Stimulated activated CD8-positive, alpha-beta memory T cell treated with anti-CD3 and anti-CD28 coated beads, Interleukin-15, amount 100 ng/mL, for 1 hour (primary cell): ENCODE data around the gene NUDC.
A peak's percentile ranks its signal among the peaks of the same experiment; 100 is the strongest.

ENCODE experiments used
- DNase-seq: peaks from one replicate; pipeline ENCODE4 v3.0.0-alpha.2; 2020; ENCODE audit warnings: low read depth

NUDC gene

DNA sequence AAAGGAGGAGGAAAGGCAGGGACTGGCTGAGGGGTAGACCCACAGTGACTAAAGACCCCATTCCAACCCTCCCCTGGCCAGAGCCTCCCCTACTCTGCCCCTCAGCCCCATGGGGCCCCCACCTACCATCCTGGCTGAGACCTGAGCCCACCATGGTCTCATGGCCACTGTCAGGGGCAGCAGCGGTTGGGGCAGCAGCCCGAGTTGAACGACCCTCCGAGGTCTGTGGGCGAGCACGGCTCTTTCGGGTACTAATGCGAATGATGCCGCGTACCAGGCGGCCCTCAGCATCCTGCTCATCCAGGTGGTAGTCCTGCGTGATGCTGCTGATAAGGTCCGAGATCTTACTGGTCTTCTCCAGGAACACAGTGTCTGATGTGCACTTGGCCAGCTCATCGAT is 29.7 kb downstream of the NUDC start:
- no peak for DNase-seq

GRCh38 chr1:26951821-26952497 is 30.4 kb downstream of the NUDC start:
- DNase-seq = no peak

DNA sequence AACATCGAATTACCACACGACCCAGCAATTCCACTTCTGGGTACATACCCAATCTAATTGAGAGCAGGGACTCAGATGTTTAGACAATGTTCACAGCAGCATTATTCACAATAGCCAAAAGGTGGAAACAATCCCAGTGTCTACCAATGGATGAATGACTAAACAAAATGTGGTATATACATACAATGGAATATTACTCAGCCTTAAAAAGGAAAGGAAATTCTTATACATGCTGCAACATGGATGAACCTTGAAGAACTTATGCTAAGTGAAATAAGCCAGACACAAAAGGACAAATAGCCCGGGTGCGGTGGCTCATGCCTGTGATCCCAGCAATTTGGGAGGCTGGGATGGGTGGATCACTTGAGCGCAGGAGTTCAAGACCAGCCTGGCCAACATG is 31.8 kb downstream of the NUDC start:
- DNase-seq = no peak

DNA sequence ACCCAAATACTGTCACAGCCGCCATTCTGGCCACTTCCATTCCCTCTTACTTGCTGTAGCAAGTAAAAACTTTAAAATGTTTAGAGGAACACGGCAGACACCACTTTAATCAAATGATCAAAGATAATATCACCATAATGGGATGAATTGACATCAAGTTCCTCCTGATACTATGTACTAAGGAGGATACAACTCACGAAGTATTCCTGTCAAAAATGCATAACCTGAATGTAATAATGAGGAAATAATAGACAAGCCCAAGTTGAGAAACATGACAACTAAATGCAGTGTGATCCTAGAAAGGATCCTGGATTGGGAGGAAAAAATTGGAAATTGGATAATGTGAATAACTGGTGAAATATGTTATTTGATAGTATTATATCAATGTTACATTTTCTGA is 34.8 kb downstream of the NUDC start:
- DNase-seq = no peak

GRCh38 chr1:26957306-26957705 is 35.8 kb downstream of the NUDC start:
- DNase-seq = no peak

- no peak for DNase-seq
These were observed 37.7 kb downstream of the NUDC start for GRCh38 chr1:26959270-26959669.

DNA sequence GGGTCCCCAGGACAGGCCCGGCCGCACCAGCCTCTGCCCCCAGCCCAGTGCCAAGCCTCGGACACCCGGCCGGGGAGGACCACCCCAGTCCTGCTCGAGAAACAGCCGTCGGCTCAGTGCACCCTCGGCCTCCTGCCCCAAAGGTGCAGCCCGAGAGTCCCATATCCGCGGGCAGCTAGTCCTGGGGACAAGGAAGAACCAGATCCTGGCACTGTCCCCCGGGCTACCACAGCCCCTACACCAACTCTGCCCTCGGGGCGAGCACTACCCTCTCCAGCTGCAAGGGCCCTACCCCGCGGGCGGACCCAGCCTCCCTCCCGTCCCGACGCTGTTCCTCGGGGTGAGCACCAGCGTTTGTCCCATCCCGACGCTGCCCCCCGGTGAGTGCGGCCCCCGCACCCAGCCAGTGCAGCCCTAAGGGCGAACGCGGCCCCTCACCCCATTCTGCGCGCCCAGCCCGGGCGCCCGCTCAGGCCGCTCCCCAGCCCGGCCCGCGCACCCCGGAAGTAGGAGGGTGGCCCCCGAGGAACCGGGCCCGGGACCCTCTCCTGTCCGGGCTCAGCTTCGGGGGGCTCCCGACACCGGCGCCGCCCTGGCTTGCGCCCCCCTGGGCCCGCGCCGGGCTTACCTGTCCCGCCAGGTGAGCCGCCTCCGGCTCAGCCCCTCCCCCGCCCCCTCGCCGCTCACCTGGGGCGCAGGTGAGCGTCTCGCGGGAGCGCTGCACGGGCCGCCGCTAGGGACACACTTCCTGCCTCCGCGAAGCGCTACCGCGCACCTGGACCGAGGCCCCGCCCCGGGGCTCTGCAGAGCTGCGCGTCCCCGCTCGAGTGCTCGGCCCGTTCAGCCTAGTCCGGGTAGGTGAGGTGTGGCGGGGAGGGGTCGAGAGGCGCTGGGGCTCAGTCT is 38.4 kb downstream of the NUDC start, which contains the start of gene KDF1:
TSS of gene KDF1 (minus strand) at position 747 of the 903 bp plus-strand sequence. CDS start 8,088 bp downstream, outside the sequence.
- peak; percentile 13 for DNase-seq

- DNase-seq = no peak
These were observed 39.1 kb downstream of the NUDC start for GRCh38 chr1:26960625-26960966.

GRCh38 chr1:26961826-26962225 is 40.3 kb downstream of the NUDC start:
- DNase-seq = no peak

DNA sequence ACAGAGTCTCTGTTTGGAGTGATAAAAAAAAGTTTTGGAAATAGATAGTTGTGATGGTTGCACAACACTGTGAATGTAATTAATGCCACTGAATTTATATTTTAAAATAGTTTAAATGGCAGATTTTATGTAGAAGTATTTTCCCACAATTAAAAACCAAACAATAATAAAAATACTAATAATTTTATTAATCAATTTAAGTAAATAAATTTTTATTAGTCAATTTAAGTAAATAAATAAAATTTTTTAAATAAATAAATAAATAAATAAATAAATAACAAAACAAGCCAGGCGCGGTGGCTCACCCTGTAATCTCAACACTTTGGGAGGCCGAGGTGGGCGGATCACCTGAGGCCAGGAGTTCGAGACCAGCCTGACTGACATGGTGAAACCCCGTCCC is 43.7 kb downstream of the NUDC start:
- DNase-seq = no peak

DNA sequence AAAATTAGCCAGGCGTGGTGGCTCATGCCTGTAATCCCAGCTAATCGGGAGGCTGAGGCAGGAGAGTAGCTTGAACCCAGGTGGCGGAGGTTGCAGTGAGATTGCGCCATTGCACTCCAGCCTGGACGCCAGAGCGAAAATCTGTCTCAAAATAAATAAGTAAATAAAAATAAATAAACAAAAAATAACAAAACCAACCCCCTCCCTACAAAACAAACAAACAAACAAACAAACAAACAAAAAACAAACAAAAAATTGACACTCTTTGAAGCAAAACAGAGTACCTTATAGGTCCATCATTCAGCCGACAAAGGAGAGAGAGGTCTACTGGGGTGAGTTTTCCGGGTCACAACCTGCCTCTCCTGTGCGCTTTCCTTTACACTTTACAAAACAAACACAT is 44.1 kb downstream of the NUDC start:
- no peak for DNase-seq

GRCh38 chr1:26970810-26971209 is 49.3 kb downstream of the NUDC start:
- DNase-seq = no peak

- no peak for DNase-seq
These were observed 50.0 kb downstream of the NUDC start for GRCh38 chr1:26971590-26971989.

DNA sequence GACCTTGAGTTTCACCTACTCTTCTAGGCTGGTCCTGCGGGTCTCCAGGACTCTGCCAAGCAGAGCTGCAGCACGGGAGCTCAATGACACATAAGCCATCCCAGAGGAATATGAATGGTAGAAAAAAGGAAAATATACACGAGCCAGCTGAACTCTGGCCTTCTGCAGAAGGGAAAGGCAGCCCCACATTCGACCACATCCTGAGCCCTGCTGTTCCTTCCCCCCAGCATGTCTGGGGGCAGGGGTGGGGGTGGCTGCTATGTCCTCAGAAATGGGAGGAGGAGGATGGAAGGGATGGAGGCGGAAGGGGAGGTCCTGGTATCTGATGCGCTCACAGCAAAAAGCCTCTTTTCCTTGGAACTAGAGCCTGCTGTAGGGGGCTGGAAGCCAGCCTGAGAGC is 50.8 kb downstream of the NUDC start:
- DNase-seq = no peak

DNA sequence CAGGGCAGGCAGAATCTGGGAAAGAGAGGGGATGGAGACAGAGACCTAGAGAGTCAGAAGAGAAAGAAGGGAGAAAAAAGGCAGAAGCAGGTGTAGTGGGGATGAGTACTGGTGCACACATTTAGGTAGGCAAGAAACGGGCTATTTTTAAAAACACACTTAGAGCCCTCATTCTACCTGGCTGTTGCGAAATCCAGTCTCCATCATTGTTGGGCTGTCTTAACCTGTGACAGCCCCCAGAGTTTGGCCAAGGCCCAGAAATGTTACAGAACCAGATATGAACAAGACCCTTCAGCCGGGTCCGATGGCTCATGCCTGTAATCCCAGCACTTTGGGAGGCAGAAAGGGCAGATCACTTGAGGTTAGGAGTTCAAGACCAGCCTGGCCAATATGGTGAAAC is 51.3 kb downstream of the NUDC start:
- no peak for DNase-seq

DNA sequence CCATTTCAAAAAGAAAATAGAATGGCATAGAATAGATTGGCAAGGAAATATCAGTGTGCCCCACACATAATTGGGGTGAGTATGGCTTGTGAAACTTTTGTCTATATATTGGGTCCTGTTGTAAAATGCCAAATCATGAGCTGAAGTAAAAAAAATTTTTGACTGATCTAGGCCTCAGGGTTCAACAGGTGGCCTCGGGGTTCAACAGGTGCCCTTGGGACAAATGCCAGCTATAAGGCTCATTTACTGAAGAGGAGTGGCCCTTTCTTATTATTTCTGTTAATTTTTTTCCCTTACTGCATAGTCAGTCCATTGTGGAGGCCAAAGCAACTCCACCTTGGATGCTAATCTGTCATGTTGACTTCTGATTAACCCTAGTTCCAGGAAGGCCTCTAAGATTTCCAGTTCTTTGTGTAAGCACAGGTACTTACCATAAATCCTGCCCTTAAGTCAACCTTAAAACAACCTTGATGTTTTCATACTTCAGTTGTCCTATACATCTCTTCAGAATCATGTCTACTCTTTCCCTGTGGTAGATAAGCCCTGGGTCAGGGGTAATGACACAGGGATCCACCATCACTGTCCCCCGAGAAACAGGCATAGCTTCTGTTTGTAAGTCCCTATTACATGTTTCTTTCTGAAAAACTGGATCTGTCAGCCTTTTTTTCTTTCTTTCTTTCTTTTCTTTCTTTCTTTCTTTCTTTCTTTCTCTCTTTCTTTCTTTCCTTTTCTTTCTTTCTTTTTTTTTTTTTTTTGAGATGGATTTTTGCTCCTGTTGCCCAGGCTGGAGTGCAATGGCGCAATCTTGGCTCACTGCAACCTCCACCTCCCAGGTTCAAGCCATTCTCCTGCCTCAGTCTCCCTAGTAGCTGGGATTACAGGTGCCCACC is 55.3 kb downstream of the NUDC start:
- DNase-seq = no peak

GRCh38 chr1:26978901-26979300 is 57.4 kb downstream of the NUDC start:
- DNase-seq = no peak

DNA sequence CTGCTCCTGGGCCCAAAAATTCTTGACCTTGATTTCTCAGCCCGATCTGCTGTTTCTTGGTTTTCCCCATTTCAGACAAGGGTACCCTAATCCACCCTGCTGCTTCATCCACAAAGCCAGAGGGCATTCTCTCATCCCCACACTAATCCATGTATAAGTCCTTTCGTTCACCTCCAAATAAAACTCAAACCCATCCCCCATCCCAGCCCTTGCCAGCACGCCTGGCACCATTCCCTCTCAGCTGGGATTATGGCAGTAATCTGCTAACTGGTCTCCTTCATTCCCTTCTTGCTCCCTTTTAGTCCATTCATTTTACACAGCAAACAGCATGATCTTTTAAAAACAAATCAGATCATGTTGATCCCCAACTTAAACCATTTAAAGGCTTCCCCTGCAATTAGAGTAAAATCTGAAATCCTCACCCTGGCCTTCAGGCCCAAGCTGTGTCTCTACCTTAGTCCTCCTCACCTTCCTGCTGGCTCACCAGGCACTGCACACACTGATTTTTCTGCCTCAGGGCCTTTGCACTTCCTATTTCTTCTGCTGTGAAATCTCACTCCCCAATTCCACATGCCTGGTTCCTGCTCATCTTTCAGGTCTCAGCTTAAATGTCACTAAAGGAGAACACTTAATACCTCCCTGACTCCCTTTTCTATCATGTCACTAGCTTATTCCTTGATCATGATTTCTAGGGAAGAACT is 59.8 kb downstream of the NUDC start:
- DNase-seq = no peak

GRCh38 chr1:26983863-26984262 is 62.3 kb downstream of the NUDC start:
- DNase-seq = no peak

- DNase-seq = no peak
These were observed 62.7 kb downstream of the NUDC start for GRCh38 chr1:26984291-26984690.

GRCh38 chr1:26986658-26987057 is 65.1 kb downstream of the NUDC start:
- DNase-seq = no peak
